ENCODE data around the gene DTWD2.

The DTWD2 gene, protein sequence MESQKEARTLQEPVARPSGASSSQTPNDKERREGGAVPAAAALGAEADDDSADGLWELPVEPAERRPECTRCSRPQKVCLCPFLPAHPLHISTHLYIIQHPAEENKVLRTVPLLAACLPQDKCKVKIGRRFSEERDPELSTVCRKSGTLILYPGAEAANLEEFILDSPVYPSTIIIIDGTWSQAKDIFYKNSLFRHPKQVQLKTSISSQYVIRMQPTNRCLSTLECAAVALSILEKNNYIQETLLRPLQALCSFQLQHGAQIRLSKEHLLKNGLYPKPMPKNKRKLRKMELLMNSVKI

DNA sequence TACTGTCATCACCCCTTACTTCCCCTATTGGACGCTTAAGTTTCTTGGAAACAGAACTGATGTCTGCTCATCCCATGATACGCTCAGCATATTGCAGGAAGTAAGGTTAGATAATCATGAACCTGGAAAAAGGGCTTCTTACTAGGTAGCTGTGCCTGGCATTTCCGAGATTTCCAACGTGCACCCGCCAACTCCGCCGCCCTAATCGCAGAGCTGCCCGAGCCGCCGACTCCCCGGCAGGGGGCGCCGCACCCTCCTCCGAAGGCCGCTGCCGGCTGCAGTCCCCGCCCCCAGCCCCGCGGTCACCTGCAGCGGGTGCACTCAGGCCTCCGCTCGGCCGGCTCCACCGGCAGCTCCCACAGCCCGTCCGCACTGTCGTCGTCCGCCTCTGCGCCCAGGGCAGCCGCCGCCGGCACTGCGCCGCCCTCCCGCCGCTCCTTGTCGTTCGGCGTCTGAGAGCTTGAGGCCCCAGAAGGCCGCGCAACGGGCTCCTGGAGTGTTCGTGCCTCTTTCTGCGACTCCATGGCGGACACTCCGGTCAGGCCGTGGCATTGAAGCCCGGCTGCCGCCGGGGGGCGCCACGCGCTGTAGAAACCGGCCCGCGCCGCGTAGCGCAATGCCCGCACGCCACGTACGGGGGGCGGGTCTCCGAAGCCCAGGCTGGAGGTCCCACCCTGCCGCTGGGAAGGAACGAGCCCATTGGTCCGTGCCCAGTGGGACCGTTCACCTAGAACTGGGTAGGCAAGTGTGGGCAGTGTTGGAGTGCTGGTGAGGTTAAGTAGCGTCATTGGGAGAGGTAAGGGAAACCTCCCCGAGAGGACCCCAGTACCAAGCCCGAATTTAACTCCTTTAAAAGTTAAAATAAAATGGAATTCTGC lies at the start of gene DTWD2:
Gene DTWD2 (minus strand): TSS at position 560 of the 878 bp plus-strand sequence. CDS start 36 bp downstream, at position 524.
- H3K9ac ChIP-seq (ENCODE audit: low read length): peak within 1 kb of the TSS; percentile 91
- no peaks in the 10 kb centered on the region for H3K36me3 ChIP-seq (ENCODE audit: control insufficient read depth, insufficient read depth, low read length, severe bottlenecking)
- peak; percentile 96 for DNase-seq (ENCODE audit: low read depth)
- peak within 1 kb of the TSS; percentile 94 for H3K4me3 ChIP-seq (ENCODE audit: low read length)
- no peaks in the 10 kb centered on the region for H3K9me3 ChIP-seq (ENCODE audit: control insufficient read depth, low read length)
- no peaks in the 10 kb centered on the region for H3K27me3 ChIP-seq (replicated peaks; ENCODE audit: control insufficient read depth, insufficient read depth, low read length)
- peaks cover 22% of the 10 kb centered on the region for H3K4me1 ChIP-seq (ENCODE audit: control insufficient read depth, insufficient read depth, low read length)

DNA sequence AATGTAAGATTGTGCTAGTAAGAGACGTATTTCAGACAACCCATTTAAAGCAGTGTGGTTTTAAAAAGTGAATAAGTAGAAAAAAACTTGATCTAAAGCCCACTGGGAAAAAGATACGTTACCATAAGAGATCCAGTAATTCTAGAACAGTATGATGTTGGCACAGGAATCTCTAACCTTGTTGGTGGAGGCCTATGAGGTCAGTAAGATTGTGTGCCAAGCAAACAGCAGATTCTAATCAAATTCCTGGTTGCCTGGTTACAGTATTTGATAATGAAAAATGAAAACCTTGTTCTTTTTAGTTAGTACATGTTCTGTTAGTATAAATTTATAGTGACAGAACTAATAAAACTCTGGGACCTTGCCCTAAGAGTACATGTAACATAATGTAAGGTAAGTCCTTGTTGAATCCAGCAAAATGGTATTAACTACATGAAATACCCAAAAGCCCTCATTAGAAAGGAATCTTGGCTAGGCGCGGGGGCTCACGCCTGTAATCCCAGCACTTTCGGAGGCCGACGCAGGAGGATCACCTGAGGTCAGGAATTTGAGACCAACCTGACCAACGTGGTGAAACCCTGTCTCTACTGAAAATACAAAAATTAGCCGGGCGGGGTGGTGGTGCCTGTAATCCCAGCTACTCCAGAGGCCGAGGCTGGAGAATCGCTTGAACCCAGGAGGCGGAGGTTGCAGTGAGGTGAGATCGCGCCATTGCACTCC lies 49.3 kb upstream of the DTWD2 start:
- peak; percentile 28 for DNase-seq (ENCODE audit: low read depth)
- H3K9me3 ChIP-seq (ENCODE audit: control insufficient read depth, low read length): no peaks in the 10 kb centered on the region
- no peaks in the 10 kb centered on the region for H3K36me3 ChIP-seq (ENCODE audit: control insufficient read depth, insufficient read depth, low read length, severe bottlenecking)
- peaks cover 12% of the 10 kb centered on the region for H3K4me1 ChIP-seq (ENCODE audit: control insufficient read depth, insufficient read depth, low read length)
- H3K27me3 ChIP-seq (replicated peaks; ENCODE audit: control insufficient read depth, insufficient read depth, low read length): no peaks in the 10 kb centered on the region
- H3K4me3 ChIP-seq (ENCODE audit: low read length): no peak overlapping the region
- no peak overlapping the region for H3K9ac ChIP-seq (ENCODE audit: low read length)

DNA sequence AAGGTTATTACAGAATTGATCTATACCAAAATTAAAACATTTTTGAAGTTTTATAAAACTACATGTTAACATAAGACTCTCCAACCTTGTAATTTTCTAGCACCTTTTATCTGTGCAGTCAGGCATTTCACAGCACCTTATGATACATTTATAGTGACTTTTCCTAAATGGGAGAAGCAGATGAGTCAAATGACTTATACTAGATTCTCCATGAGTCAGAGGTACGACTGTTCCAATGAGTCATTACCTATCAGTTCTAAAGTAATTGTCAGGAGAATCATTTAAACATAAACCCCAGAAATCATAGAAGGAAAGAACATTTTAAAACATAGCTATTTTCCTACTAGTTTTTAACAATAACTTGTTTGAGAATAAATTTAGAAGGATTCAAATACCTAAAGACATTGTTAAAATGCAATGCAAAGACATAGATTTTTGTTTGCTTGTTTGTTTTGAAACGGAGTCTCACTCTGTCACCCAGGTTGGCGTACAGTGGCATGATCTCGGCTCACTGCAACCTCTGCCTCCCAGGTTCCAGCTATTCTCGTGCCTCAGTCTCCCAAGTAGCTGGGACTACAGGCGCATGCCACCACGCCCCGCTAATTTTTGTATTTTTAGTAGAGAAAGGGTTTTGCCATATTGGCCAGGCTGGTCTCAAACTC lies 47.9 kb upstream of the DTWD2 start:
- DNase-seq (ENCODE audit: low read depth): peak; percentile 50
- no peak overlapping the region for H3K9ac ChIP-seq (ENCODE audit: low read length)

DNA sequence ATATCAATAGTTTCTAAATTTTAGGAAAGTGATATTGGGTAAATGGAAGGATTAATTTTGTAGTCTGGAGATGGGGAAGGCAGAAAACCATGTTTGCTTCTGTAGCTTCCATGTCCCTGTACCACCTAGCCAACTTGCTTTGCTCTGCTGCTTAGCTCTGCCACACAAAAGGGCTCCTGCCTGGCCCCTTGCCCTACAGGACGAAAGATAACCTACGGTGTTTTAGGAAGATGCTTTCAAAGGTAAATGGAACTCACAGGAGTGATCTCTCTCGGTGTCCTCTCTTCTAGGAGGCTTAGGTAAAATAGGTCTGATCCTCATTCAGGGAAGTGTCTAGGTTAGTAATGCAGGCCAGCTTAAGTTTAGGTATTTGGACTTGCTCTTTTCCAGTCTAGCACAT lies 44.8 kb upstream of the DTWD2 start:
- no peaks in the 10 kb centered on the region for H3K27me3 ChIP-seq (replicated peaks; ENCODE audit: control insufficient read depth, insufficient read depth, low read length)
- no peaks in the 10 kb centered on the region for H3K9me3 ChIP-seq (ENCODE audit: control insufficient read depth, low read length)
- peaks cover 12% of the 10 kb centered on the region for H3K4me1 ChIP-seq (ENCODE audit: control insufficient read depth, insufficient read depth, low read length)
- no peak for DNase-seq (ENCODE audit: low read depth)
- no peaks in the 10 kb centered on the region for H3K36me3 ChIP-seq (ENCODE audit: control insufficient read depth, insufficient read depth, low read length, severe bottlenecking)
- H3K4me3 ChIP-seq (ENCODE audit: low read length): no peak overlapping the region
- H3K9ac ChIP-seq (ENCODE audit: low read length): no peak overlapping the region

More for the DNA sequence above, 47.9 kb upstream of the DTWD2 start:
- H3K4me1 ChIP-seq (ENCODE audit: control insufficient read depth, insufficient read depth, low read length): peaks cover 12% of the 10 kb centered on the region
- H3K4me3 ChIP-seq (ENCODE audit: low read length): no peak overlapping the region
- H3K27me3 ChIP-seq (replicated peaks; ENCODE audit: control insufficient read depth, insufficient read depth, low read length): no peaks in the 10 kb centered on the region
- no peaks in the 10 kb centered on the region for H3K36me3 ChIP-seq (ENCODE audit: control insufficient read depth, insufficient read depth, low read length, severe bottlenecking)
- H3K9me3 ChIP-seq (ENCODE audit: control insufficient read depth, low read length): no peaks in the 10 kb centered on the region

DNA sequence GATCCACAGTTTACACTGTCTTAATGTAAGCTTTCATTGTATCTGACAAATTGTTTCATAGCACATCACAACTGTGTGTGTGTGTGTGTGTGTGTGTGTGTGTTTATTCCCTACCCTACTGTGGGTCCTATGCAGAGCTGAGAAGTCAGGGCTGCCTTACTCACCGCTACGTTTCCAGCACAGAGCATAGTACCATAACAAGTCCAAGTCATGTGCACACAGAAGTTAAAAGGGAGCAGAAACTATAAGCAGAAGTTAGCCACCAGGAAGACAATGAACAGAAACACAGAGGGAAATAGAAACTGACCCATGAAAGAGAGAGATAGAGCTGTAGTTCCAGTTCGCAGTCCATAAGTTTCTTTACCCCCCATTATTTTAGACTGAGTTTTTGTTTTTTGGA lies 44.3 kb upstream of the DTWD2 start:
- DNase-seq (ENCODE audit: low read depth): no peak
- Histone ChIP-seq H3K36me3 (ENCODE audit: control insufficient read depth, insufficient read depth, low read length, severe bottlenecking) (no peaks in the 10 kb centered on the region), H3K9me3 (ENCODE audit: control insufficient read depth, low read length) (no peaks in the 10 kb centered on the region), H3K27me3 (replicated peaks; ENCODE audit: control insufficient read depth, insufficient read depth, low read length) (no peaks in the 10 kb centered on the region), H3K4me1 (ENCODE audit: control insufficient read depth, insufficient read depth, low read length) (peaks cover 12% of the 10 kb centered on the region), H3K9ac (ENCODE audit: low read length) (no peak overlapping the region), H3K4me3 (ENCODE audit: low read length) (no peak overlapping the region)

DNA sequence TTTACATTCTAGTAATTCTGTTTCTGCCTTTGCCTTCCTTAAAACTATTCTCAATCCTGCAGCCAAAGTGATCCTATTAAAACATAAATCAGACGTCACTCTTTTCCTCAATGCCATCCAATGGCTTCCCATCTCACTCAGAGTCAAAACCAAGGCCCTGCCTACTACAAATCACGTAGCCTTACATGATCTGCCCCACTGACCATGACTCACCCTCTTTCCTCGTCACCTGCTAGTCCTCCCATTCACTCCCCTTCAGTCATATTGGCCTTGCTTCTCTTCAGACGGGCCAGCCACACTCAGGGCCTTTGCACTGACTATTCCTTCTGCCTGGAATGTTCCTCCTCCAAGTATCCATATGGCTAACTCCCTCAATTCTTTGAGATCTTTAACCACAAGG lies 43.6 kb upstream of the DTWD2 start:
- Histone ChIP-seq H3K36me3 (ENCODE audit: control insufficient read depth, insufficient read depth, low read length, severe bottlenecking) (no peaks in the 10 kb centered on the region), H3K4me3 (ENCODE audit: low read length) (no peak overlapping the region), H3K27me3 (replicated peaks; ENCODE audit: control insufficient read depth, insufficient read depth, low read length) (no peaks in the 10 kb centered on the region), H3K9ac (ENCODE audit: low read length) (no peak overlapping the region), H3K9me3 (ENCODE audit: control insufficient read depth, low read length) (no peaks in the 10 kb centered on the region), H3K4me1 (ENCODE audit: control insufficient read depth, insufficient read depth, low read length) (peaks cover 6% of the 10 kb centered on the region)
- no peak for DNase-seq (ENCODE audit: low read depth)

DNA sequence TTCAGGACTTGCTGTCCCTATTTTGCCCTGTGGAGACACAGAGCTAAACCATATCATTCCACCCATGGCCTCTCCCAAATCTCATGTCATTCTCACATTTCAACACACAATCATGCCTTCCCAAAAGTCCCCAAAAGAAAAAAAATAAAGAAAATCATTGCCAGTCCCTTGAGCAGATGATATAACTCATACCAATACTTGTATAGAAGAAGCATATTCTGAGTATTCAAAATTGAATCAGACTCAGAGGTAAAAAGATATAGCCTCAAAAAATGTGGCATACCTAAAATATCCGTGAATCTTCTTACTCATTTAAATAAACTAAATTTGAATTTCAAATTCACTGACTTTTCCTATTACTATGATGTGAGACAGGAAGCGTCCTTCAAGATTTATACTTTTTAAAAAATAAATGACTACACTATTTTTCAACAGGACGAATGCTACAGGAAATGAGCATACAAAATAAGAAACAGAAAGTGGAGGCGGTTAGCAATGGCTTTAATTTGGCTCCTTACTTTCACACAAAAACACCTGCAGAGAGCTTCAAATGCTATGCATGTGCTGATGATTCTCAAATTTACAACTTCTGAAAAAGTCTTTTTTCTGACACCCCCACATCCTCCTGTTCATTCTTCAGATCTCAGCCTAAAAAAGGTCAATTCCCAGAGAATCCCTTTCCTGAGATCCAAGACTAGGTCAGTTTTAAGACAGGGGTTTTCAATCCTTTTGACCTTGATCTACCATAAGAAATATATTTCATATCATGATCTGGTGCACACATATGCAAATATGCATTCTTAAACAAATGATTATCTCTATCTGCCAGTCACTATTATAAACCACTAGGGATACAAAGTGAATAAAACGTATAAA lies 42.9 kb upstream of the DTWD2 start:
- no peak for DNase-seq (ENCODE audit: low read depth)
- Histone ChIP-seq H3K27me3 (replicated peaks; ENCODE audit: control insufficient read depth, insufficient read depth, low read length) (no peaks in the 10 kb centered on the region), H3K4me1 (ENCODE audit: control insufficient read depth, insufficient read depth, low read length) (peaks cover 3% of the 10 kb centered on the region), H3K9ac (ENCODE audit: low read length) (no peak overlapping the region), H3K4me3 (ENCODE audit: low read length) (no peak overlapping the region), H3K9me3 (ENCODE audit: control insufficient read depth, low read length) (no peaks in the 10 kb centered on the region), H3K36me3 (ENCODE audit: control insufficient read depth, insufficient read depth, low read length, severe bottlenecking) (no peaks in the 10 kb centered on the region)

DNA sequence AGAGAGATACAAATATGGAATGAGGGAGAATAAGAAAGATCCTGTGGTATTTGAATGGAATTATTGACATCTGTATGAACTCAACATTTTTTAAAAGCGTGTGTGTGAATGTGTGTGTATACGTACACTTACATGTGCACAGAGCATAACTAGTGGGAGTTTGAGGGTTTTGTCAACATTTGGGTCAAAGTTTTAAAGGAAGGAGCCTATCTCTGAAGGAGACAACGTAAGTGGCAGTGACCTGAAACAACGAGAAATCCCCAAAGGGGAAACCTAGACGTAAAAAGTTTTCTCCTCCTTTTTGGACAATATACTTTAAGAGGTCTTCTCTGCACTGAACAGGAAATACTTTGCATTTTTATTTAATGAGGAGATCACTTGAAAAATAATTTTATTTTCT lies 40.2 kb upstream of the DTWD2 start:
- Histone ChIP-seq H3K27me3 (replicated peaks; ENCODE audit: control insufficient read depth, insufficient read depth, low read length) (no peaks in the 10 kb centered on the region), H3K4me3 (ENCODE audit: low read length) (no peak overlapping the region), H3K4me1 (ENCODE audit: control insufficient read depth, insufficient read depth, low read length) (no peaks in the 10 kb centered on the region), H3K9me3 (ENCODE audit: control insufficient read depth, low read length) (no peaks in the 10 kb centered on the region), H3K9ac (ENCODE audit: low read length) (no peak overlapping the region), H3K36me3 (ENCODE audit: control insufficient read depth, insufficient read depth, low read length, severe bottlenecking) (no peaks in the 10 kb centered on the region)
- no peak for DNase-seq (ENCODE audit: low read depth)

DNA sequence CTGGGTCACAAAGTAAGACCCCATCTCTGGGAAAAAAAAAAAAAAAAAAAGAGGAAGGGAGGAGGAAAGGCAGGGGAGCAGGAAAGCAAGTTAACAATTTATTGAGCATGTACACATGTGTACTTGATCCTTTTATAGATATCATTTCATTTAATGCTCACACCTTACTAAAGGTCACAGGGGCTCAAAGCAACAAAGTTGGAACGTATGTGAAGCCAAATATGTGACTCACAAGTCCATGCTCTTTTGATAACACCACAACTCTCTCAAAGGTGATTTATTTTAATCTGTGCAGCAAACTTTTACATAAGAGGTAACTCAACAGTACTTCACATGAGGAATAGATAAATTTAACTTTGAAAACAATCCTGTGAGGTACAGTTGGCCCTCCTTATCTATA lies 34.4 kb upstream of the DTWD2 start:
- Histone ChIP-seq H3K9ac (ENCODE audit: low read length) (no peak overlapping the region), H3K9me3 (ENCODE audit: control insufficient read depth, low read length) (no peaks in the 10 kb centered on the region), H3K27me3 (replicated peaks; ENCODE audit: control insufficient read depth, insufficient read depth, low read length) (no peaks in the 10 kb centered on the region), H3K36me3 (ENCODE audit: control insufficient read depth, insufficient read depth, low read length, severe bottlenecking) (no peaks in the 10 kb centered on the region), H3K4me1 (ENCODE audit: control insufficient read depth, insufficient read depth, low read length) (no peaks in the 10 kb centered on the region), H3K4me3 (ENCODE audit: low read length) (no peak overlapping the region)
- no peak for DNase-seq (ENCODE audit: low read depth)

DNA sequence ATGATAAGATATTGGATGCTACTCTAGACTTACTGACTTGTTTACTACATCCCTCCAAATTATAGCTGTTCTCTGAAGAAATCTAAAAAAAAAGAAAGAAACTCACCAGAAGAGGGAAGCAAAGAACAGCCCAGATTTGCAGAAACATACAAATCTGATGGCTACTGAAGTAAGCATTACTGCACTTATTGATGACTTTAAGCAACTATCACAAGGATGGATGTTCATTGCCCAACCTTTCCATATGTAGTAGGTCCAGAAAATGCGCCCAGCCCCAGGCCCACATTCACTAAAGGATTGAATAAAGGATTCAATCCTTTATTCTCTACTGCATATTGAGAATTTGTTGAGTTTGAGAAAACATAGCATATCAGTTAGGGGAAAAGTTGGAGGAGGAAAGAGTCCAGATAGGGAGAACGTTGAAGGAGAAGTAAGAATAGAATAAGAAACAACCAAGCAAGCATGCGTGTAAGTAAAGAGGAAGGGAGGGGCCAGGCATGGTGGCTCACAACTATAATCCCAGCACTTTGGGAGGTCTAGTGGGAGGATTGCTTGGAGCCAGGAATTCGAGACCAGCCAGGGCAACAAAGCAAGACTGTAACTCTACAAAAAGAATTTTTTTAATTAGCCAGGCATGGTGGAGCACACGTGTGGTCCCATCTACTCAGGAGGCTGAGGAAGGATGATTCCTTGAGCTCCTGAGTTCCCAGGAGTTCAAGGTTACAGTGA lies 33.8 kb upstream of the DTWD2 start:
- Histone ChIP-seq H3K9me3 (ENCODE audit: control insufficient read depth, low read length) (no peaks in the 10 kb centered on the region), H3K9ac (ENCODE audit: low read length) (no peak overlapping the region), H3K4me3 (ENCODE audit: low read length) (no peak overlapping the region), H3K36me3 (ENCODE audit: control insufficient read depth, insufficient read depth, low read length, severe bottlenecking) (no peaks in the 10 kb centered on the region), H3K4me1 (ENCODE audit: control insufficient read depth, insufficient read depth, low read length) (no peaks in the 10 kb centered on the region), H3K27me3 (replicated peaks; ENCODE audit: control insufficient read depth, insufficient read depth, low read length) (no peaks in the 10 kb centered on the region)
- peak; percentile 71 for DNase-seq (ENCODE audit: low read depth)

All from adipocyte (in vitro differentiated cells).